ENCODE measurements around the gene BMPR2. TPM values are rescaled to one million over a fixed set of nuclear protein-coding genes. Genes with fewer than 3 reads are reported as not detected.
"Not testable (repeated sequence)": the region's sequence is repeated elsewhere in the genome, so short reads cannot be mapped to it uniquely, and the experiment has no call there.

BMPR2 gene
- polyA plus RNA-seq, 1 experiment = 30.9 TPM

DNA sequence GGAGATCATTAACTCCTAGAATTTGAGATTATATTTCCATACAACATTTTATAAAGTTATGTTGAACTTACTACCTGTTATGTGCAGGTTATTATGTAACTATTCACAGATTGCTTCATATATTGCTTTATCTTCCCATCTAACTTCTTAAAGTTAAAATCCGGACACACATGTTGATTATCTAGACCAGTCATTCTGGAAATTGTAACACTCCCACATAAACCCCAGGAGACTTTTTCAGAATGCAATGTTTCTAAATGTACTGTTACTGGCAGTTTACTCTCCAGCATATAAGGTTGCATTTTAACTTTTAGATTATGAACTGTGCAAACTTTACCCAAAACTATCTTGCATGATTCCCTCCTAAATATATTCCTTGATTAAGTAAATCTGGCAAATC, 188.1 kb downstream of the BMPR2 start:
- H3K36me3 ChIP-seq (ENCODE audit: control insufficient read depth, insufficient read depth, low read length) = no peaks in the 10 kb centered on the region

DNA sequence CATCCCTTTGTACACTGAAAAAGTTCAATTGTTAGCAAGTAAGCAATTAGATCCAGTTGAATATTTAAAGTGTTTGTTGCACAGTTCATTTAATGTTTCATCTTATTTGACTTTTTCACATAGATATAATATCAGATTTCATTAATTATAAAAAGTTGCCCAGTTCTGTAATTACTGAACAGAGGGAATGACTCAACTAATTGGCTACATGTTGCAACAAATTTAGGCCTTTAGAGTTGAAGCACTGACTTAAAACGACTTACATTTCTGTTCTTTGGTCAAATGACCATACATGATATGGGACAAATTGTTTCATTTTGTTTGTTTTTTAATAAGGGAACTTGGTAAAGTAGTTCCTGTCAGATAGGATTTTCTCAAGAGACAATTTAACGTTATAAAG, 190.2 kb downstream of the BMPR2 start:
- DNase-seq (ENCODE audit: low read depth) = no peak
- no peak for TF ChIP-seq CTCF (IDR thresholded peaks at IDR 0.05; ENCODE audit: insufficient read depth, low read depth, low read length)
- no peaks in the 10 kb centered on the region for H3K36me3 ChIP-seq (ENCODE audit: control insufficient read depth, insufficient read depth, low read length)
- CTCF ChIA-PET = no interaction called here
- H3K4me3 ChIP-seq (ENCODE audit: low read depth, low read length) = no peak overlapping the region
- POLR2A ChIA-PET = no interaction called here
- no peaks in the 10 kb centered on the region for H3K27me3 ChIP-seq (ENCODE audit: control insufficient read depth, insufficient read depth, low read length)

More for the DNA sequence above, 188.1 kb downstream of the BMPR2 start:
- H3K27me3 ChIP-seq (ENCODE audit: control insufficient read depth, insufficient read depth, low read length) = no peaks in the 10 kb centered on the region
- ChIA-PET POLR2A (no interaction called here), CTCF (interaction anchor here (1.0 to 1.7 kb wide), 2 partner anchors 8 to 10 kb away, joined by 3 to 4 read pairs; no protein-coding TSS in a partner anchor)
- H3K4me3 ChIP-seq (ENCODE audit: low read depth, low read length) = no peak overlapping the region
- no peak for TF ChIP-seq CTCF (IDR thresholded peaks at IDR 0.05; ENCODE audit: insufficient read depth, low read depth, low read length)
- no peak for DNase-seq (ENCODE audit: low read depth)

GRCh38 chr2:202574541-202574940, 198.4 kb downstream of the BMPR2 start:
- Histone ChIP-seq H3K36me3 (ENCODE audit: control insufficient read depth, insufficient read depth, low read length) (no peaks in the 10 kb centered on the region), H3K27me3 (ENCODE audit: control insufficient read depth, insufficient read depth, low read length) (no peaks in the 10 kb centered on the region), H3K4me3 (ENCODE audit: low read depth, low read length) (no peak overlapping the region)
- no peak for TF ChIP-seq CTCF (IDR thresholded peaks at IDR 0.05; ENCODE audit: insufficient read depth, low read depth, low read length)
- ChIA-PET CTCF (interaction anchor here (0.6 to 2.3 kb wide), 8 partner anchors 9 to 1335 kb away, joined by 3 to 10 read pairs (median 4); no protein-coding TSS in a partner anchor), POLR2A (no interaction called here)
- DNase-seq (ENCODE audit: low read depth) = no peak

DNA sequence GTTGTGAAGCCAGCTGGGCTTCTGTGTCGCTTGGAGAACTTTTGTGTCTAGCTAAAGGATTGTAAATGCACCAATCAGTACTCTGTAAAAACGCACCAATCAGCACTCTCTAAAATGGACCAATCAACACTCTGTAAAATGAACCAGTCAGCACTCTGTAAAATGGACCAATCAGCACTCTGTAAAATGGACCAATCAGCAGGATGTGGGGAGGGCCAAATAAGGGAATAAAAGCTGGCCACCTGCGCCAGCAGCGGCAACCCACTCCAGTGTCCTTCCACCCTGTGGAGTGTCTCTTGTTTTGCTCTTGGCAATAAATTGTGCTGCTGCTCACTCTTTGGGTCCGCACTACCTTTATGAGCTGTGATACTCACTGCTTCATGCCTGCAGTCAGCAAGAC, 199.1 kb downstream of the BMPR2 start:
- DNase-seq (ENCODE audit: low read depth); H3K36me3 ChIP-seq (ENCODE audit: control insufficient read depth, insufficient read depth, low read length); H3K4me3 ChIP-seq (ENCODE audit: low read depth, low read length); H3K27me3 ChIP-seq (ENCODE audit: control insufficient read depth, insufficient read depth, low read length); POLR2A ChIA-PET: not testable (repeated sequence)
- CTCF ChIA-PET = interaction anchor here (0.6 to 2.3 kb wide), 3 partner anchors 11 to 856 kb away, joined by 4 to 10 read pairs (median 5); no protein-coding TSS in a partner anchor

DNA sequence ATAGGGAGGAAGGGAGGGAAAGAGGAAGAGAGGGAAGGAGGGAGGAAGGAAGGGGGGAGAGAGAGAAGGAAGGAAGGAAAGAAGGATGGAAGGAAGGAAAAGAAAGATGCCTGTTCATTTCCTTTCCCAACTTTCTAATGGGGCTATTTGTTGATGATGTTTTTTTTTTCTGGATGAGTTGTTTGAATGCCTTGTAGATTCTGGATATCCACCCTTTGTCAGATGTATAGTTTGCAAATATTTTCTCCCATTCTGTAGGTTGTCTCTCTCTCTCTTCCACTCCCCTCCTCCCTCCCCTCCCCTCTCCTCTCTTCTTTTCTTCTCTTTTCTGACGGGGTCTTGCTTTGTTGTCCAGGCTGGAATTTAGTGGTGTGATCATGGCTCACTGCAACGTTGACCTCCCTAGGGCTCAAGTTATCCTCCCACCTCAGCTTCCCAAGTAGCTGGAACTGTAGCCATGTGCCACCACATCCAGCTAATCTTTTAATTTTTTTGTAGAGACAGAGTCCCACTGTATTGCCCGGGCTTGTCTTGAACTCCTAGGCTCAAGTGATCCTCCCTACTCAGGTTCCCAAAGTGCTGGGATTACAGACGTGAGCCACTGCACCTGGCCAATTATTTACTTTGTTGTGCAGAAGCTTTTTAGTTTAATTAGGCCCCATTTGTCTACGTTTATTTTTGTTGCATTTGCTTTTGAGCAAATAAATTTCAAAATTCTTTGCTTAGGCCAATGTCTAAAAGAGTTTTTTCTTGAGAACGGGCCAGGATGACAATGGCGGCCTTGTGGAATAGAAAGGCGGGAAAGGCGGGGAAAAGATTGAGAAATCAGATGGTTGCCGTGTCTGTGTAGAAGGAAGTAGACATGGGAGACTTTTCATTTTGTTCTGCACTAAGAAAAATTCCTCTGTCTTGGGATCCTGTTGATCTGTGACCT, 201.4 kb downstream of the BMPR2 start:
- no peak for DNase-seq (ENCODE audit: low read depth)
- CTCF ChIA-PET = no interaction called here
- POLR2A ChIA-PET = no interaction called here
- no peak for TF ChIP-seq CTCF (IDR thresholded peaks at IDR 0.05; ENCODE audit: insufficient read depth, low read depth, low read length)
- H3K36me3 ChIP-seq (ENCODE audit: control insufficient read depth, insufficient read depth, low read length) = no peaks in the 10 kb centered on the region
- no peak overlapping the region for H3K4me3 ChIP-seq (ENCODE audit: low read depth, low read length)
- H3K27me3 ChIP-seq (ENCODE audit: control insufficient read depth, insufficient read depth, low read length) = no peaks in the 10 kb centered on the region

GRCh38 chr2:202582846-202583245, 206.7 kb downstream of the BMPR2 start:
- CTCF ChIA-PET; H3K27me3 ChIP-seq (ENCODE audit: control insufficient read depth, insufficient read depth, low read length); DNase-seq (ENCODE audit: low read depth); H3K36me3 ChIP-seq (ENCODE audit: control insufficient read depth, insufficient read depth, low read length); POLR2A ChIA-PET; H3K4me3 ChIP-seq (ENCODE audit: low read depth, low read length): not testable (repeated sequence)

Data from BJ (cell line).